Activated CD8-positive, alpha-beta T cell treated with anti-CD3 and anti-CD28 coated beads, Interleukin-2, amount 10 ng/mL, durations not matched to agents 7 days and 5 days (primary cell): ENCODE data around the gene KIAA0319L. TPM values are rescaled to one million over a fixed set of nuclear protein-coding genes. Genes with fewer than 3 reads are reported as not detected.

ENCODE experiments used
- ATAC-seq: fragments of 150-1000 bp; cut with Tn5 transposase; one replicate; pipeline ENCODE4 v1.10.0; 2021; ENCODE audit warnings: moderate library complexity
- CTCF ChIA-PET: fragments of 350-600 bp; sonication (Branson Sonifier 250); formaldehyde crosslinking; loops from one replicate; lab custom pipeline; 2021; ENCODE audit warnings: antibody characterized with exemption; lab: Charles Lee
- POLR2A ChIA-PET: fragments of 350-600 bp; sonication (Branson Sonifier 250); formaldehyde crosslinking; loops from one replicate; lab custom pipeline; 2021; ENCODE audit warnings: antibody characterized with exemption; lab: Charles Lee
- DNase-seq: peaks from one replicate; pipeline ENCODE4 v3.0.0-alpha.2; 2020
- H3K27ac Mint-ChIP-seq: one replicate; pipeline ENCODE4 v1.8.0; 2021; ENCODE audit warnings: mild to moderate bottlenecking, mixed read lengths
- H3K27me3 Mint-ChIP-seq: one replicate; pipeline ENCODE4 v1.8.0; 2021; ENCODE audit warnings: low read depth, mixed read lengths
- H3K36me3 Mint-ChIP-seq: one replicate; pipeline ENCODE4 v1.8.0; 2021; ENCODE audit warnings: low read depth, mixed read lengths
- H3K4me1 Mint-ChIP-seq: one replicate; pipeline ENCODE4 v1.8.0; 2021; ENCODE audit warnings: low read depth, mixed read lengths
- H3K4me3 Mint-ChIP-seq: one replicate; pipeline ENCODE4 v1.8.0; 2021; ENCODE audit warnings: mild to moderate bottlenecking, mixed read lengths
- H3K9me3 Mint-ChIP-seq: one replicate; pipeline ENCODE4 v1.8.0; 2022; ENCODE audit warnings: mixed read lengths; ENCODE audit not compliant: insufficient read depth
- total RNA-seq, 2 experiments: library from RNA; stranded (reverse); gene quantifications; one replicate each; pipeline ENCODE4 v1.2.3, GENCODE V29; 2021

The KIAA0319L gene
- total RNA-seq, 2 experiments from 2014 or later: 27.0 to 36.1 TPM

GRCh38 chr1:35407743-35408142 is 149.5 kb downstream of the KIAA0319L start:
- POLR2A ChIA-PET: no interaction called here

GRCh38 chr1:35406103-35406502 is 151.1 kb downstream of the KIAA0319L start:
- no peak overlapping the region for H3K4me3 Mint-ChIP-seq
- ATAC-seq (no peak), DNase-seq (no peak)
- H3K4me1 Mint-ChIP-seq: no peaks in the 10 kb centered on the region
- no peak overlapping the region for H3K27ac Mint-ChIP-seq
- no peaks in the 10 kb centered on the region for H3K27me3 Mint-ChIP-seq
- POLR2A ChIA-PET: interaction anchor here (0.9 kb wide), 1 partner anchor 9 kb away, joined by 3 read pairs; no protein-coding TSS in a partner anchor
- CTCF ChIA-PET: interaction anchor here (1.6 kb wide), 1 partner anchor 44 kb away, joined by 6 read pairs; no protein-coding TSS in a partner anchor
- peaks cover 31% of the 10 kb centered on the region for H3K36me3 Mint-ChIP-seq
- no peaks in the 10 kb centered on the region for H3K9me3 Mint-ChIP-seq

More at GRCh38 chr1:35407743-35408142, 149.5 kb downstream of the KIAA0319L start:
- no peak overlapping the region for H3K4me3 Mint-ChIP-seq
- peaks cover 23% of the 10 kb centered on the region for H3K36me3 Mint-ChIP-seq
- DNase-seq (no peak), ATAC-seq (no peak)
- H3K27ac Mint-ChIP-seq: no peak overlapping the region
- no peaks in the 10 kb centered on the region for H3K27me3 Mint-ChIP-seq
- CTCF ChIA-PET: interaction anchor here (1.3 kb wide), 1 partner anchor 137 kb away, joined by 3 read pairs; no protein-coding TSS in a partner anchor
- no peaks in the 10 kb centered on the region for H3K9me3 Mint-ChIP-seq
- H3K4me1 Mint-ChIP-seq: no peaks in the 10 kb centered on the region

GRCh38 chr1:35401049-35401448 is 156.2 kb downstream of the KIAA0319L start:
- no peaks in the 10 kb centered on the region for H3K9me3 Mint-ChIP-seq
- ChIA-PET CTCF (no interaction called here), POLR2A (no interaction called here)
- H3K4me3 Mint-ChIP-seq: no peak overlapping the region
- H3K36me3 Mint-ChIP-seq: peaks cover 43% of the 10 kb centered on the region
- DNase-seq: no peak
- no peaks in the 10 kb centered on the region for H3K27me3 Mint-ChIP-seq
- H3K27ac Mint-ChIP-seq: no peak overlapping the region
- no peak for ATAC-seq
- peaks cover 3% of the 10 kb centered on the region for H3K4me1 Mint-ChIP-seq

GRCh38 chr1:35398739-35399138 is 158.5 kb downstream of the KIAA0319L start:
- no peak overlapping the region for H3K4me3 Mint-ChIP-seq
- CTCF ChIA-PET: no interaction called here
- H3K36me3 Mint-ChIP-seq: peaks cover 51% of the 10 kb centered on the region
- no peaks in the 10 kb centered on the region for H3K27me3 Mint-ChIP-seq
- no peak for ATAC-seq
- no peak overlapping the region for H3K27ac Mint-ChIP-seq
- POLR2A ChIA-PET: no interaction called here
- no peak for DNase-seq
- no peaks in the 10 kb centered on the region for H3K9me3 Mint-ChIP-seq
- H3K4me1 Mint-ChIP-seq: peaks cover 3% of the 10 kb centered on the region

GRCh38 chr1:35394386-35394785 is 162.8 kb downstream of the KIAA0319L start:
- Mint-ChIP-seq H3K9me3 (no peaks in the 10 kb centered on the region), H3K36me3 (peaks cover 43% of the 10 kb centered on the region), H3K27me3 (no peaks in the 10 kb centered on the region), H3K4me1 (peaks cover 3% of the 10 kb centered on the region), H3K4me3 (no peak overlapping the region), H3K27ac (no peak overlapping the region)
- ChIA-PET POLR2A (interaction anchor here (1.0 kb wide), 1 partner anchor 75 kb away, joined by 3 read pairs; no protein-coding TSS in a partner anchor), CTCF (interaction anchor here (0.8 to 2.0 kb wide), 2 partner anchors 57 to 333 kb away, joined by 3 to 8 read pairs; no protein-coding TSS in a partner anchor)
- DNase-seq: no peak
- ATAC-seq: no peak

- Mint-ChIP-seq H3K27ac (no peak overlapping the region), H3K9me3 (no peaks in the 10 kb centered on the region), H3K36me3 (peaks cover 26% of the 10 kb centered on the region), H3K27me3 (no peaks in the 10 kb centered on the region), H3K4me1 (no peaks in the 10 kb centered on the region), H3K4me3 (no peak overlapping the region)
- DNase-seq: no peak
- ATAC-seq: no peak
- POLR2A ChIA-PET: interaction anchor here (0.6 kb wide), 1 partner anchor 355 kb away, joined by 3 read pairs; no protein-coding TSS in a partner anchor
- CTCF ChIA-PET: no interaction called here
Observed at GRCh38 chr1:35390600-35391494, 166.4 kb downstream of the KIAA0319L start.

- no peak overlapping the region for H3K4me3 Mint-ChIP-seq
- no peaks in the 10 kb centered on the region for H3K4me1 Mint-ChIP-seq
- DNase-seq (no peak), ATAC-seq (no peak)
- H3K27me3 Mint-ChIP-seq: no peaks in the 10 kb centered on the region
- peaks cover 15% of the 10 kb centered on the region for H3K36me3 Mint-ChIP-seq
- no peaks in the 10 kb centered on the region for H3K9me3 Mint-ChIP-seq
- H3K27ac Mint-ChIP-seq: no peak overlapping the region
- ChIA-PET POLR2A (no interaction called here), CTCF (no interaction called here)
Observed at GRCh38 chr1:35386959-35387358, 170.2 kb downstream of the KIAA0319L start.

- Mint-ChIP-seq H3K4me3 (no peak overlapping the region), H3K4me1 (no peaks in the 10 kb centered on the region), H3K27me3 (no peaks in the 10 kb centered on the region), H3K27ac (no peak overlapping the region), H3K36me3 (peaks cover 15% of the 10 kb centered on the region), H3K9me3 (no peaks in the 10 kb centered on the region)
- ChIA-PET POLR2A (no interaction called here), CTCF (no interaction called here)
- DNase-seq: no peak
- no peak for ATAC-seq
Observed at GRCh38 chr1:35386290-35386689, 170.9 kb downstream of the KIAA0319L start.

Other genes starting within 250 kb of the KIAA0319L start
- gene NCDN, start 396 bp upstream of the KIAA0319L start, total RNA-seq: 10 to 100 TPM; 19.3 to 19.4 TPM
- gene TFAP2E, start 15.9 kb upstream of the KIAA0319L start, total RNA-seq: 1 to 10 TPM; 1.0 to 1.1 TPM
- gene PSMB2, start 84.1 kb upstream of the KIAA0319L start, total RNA-seq: 10 to 100 TPM; 82.4 to 86.6 TPM
- 10 to 100 TPM; 16.7 to 17.2 TPM for gene C1orf216, start 161.5 kb upstream of the KIAA0319L start, total RNA-seq
- 10 to 100 TPM; 88.8 to 89.7 TPM for gene CLSPN, start 212.6 kb upstream of the KIAA0319L start, total RNA-seq